ENCODE measurements around the gene INPP5A.

- TF ChIP-seq, protein P1, sequence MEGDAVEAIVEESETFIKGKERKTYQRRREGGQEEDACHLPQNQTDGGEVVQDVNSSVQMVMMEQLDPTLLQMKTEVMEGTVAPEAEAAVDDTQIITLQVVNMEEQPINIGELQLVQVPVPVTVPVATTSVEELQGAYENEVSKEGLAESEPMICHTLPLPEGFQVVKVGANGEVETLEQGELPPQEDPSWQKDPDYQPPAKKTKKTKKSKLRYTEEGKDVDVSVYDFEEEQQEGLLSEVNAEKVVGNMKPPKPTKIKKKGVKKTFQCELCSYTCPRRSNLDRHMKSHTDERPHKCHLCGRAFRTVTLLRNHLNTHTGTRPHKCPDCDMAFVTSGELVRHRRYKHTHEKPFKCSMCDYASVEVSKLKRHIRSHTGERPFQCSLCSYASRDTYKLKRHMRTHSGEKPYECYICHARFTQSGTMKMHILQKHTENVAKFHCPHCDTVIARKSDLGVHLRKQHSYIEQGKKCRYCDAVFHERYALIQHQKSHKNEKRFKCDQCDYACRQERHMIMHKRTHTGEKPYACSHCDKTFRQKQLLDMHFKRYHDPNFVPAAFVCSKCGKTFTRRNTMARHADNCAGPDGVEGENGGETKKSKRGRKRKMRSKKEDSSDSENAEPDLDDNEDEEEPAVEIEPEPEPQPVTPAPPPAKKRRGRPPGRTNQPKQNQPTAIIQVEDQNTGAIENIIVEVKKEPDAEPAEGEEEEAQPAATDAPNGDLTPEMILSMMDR (IDR thresholded peaks at IDR 0.05): no peak
- TF ChIP-seq POLR2A (IDR thresholded peaks at IDR 0.05) (no peak), POLR2AphosphoS5 (IDR thresholded peaks at IDR 0.05) (no peak)
These were observed 223.9 kb downstream of the INPP5A start for GRCh38 chr10:132761395-132762060.

Measured in sigmoid colon (tissue), 4 donors.